ENCODE measurements around the gene UGT1A10.

DNA sequence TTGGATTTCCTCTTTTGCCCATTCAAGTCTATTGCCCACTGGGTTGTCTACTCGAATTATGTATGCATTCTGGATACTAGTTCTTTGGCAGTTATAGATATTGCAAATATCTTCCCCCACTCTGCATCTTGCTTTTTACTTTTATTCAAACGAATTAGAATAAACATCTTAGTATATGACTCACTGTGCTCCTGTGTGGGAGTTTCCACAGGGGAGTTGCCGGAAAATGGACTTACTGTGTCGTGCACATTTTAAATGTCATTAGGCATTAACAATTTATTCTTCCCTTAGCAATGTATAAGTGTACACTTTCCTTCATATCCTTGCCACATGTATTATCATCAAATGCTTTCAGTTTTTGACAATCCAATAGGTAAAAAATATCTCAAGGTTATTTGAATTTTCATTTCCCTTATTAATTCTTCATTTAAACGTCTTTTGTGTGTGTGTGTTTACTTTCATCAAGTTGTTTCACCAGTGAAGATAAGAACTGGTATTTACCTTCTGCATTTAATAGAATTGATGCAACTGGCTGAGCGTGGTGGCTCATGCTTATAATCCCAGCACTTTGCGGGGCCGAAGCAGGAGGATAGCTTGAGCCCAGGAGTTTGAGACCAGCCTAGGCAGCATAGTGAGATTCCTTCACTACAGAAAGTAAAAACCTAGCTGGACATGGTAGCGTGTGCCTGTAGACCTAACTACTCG lies 71.8 kb downstream of the UGT1A10 start:
- TF ChIP-seq, protein P1, sequence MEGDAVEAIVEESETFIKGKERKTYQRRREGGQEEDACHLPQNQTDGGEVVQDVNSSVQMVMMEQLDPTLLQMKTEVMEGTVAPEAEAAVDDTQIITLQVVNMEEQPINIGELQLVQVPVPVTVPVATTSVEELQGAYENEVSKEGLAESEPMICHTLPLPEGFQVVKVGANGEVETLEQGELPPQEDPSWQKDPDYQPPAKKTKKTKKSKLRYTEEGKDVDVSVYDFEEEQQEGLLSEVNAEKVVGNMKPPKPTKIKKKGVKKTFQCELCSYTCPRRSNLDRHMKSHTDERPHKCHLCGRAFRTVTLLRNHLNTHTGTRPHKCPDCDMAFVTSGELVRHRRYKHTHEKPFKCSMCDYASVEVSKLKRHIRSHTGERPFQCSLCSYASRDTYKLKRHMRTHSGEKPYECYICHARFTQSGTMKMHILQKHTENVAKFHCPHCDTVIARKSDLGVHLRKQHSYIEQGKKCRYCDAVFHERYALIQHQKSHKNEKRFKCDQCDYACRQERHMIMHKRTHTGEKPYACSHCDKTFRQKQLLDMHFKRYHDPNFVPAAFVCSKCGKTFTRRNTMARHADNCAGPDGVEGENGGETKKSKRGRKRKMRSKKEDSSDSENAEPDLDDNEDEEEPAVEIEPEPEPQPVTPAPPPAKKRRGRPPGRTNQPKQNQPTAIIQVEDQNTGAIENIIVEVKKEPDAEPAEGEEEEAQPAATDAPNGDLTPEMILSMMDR (IDR thresholded peaks at IDR 0.05) = no peak
- TF ChIP-seq POLR2A (IDR thresholded peaks at IDR 0.05) = no peak

Measured in vagina (tissue), 2 donors.